ENCODE measurements around the gene WHAMM. TPM values are rescaled to one million over a fixed set of nuclear protein-coding genes. Genes with fewer than 3 reads are reported as not detected.

WHAMM gene
- total RNA-seq, 1 donor from 2014 or later, result 8.1 TPM

DNA sequence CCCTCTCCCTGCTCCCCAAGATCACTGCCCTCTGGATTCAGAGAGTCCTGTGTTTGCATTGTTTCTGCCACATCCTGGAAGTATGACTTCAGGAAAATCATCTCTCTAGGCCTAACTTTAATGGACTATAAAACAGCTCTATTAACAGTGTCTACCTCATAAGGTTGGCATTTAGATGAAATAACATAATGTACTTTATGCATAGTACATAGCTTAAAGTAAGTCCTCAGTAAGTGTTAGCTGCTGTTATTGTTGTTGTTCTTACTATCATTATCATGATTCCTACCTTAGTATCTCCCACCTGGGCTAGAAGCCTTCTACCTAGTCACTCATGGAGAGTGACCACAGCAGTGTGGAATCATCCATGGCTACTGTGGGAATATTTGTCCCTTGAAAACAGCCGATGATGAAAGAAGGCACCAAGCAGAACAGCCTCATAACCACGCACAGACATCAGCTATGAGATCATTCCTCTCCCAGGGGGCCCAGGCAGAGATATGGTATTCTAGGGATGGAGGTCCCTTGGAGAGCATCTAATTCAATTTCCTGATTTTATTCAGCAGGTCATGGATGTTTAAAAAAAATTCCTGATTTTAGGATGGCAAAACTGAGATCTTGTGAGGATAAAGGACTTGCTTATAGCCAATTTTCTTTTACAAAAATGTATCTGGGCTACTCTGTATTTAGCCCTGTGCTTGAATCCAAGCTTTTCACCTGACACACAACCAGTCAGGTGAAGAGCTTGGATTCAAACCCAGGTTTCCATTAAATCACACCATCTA, 5.4 kb upstream of the WHAMM start:
- TF ChIP-seq CTCF (IDR thresholded peaks at IDR 0.05; ENCODE audit: unreplicated experiment), result no peak
- H3K4me3 Mint-ChIP-seq (ENCODE audit: low read depth), result no peak overlapping the region
- H3K27ac Mint-ChIP-seq, result no peak overlapping the region
- H3K9me3 Mint-ChIP-seq (ENCODE audit: low read depth), result no peaks in the 10 kb centered on the region
- peaks cover under 1% of the 10 kb centered on the region for H3K4me1 Mint-ChIP-seq (ENCODE audit: low read depth)
- no peaks in the 10 kb centered on the region for H3K36me3 Mint-ChIP-seq (ENCODE audit: insufficient read depth)
- H3K27me3 Mint-ChIP-seq, result peaks cover 42% of the 10 kb centered on the region
- DNase-seq (ENCODE audit: low spot score, unreplicated experiment), result no peak

- no peak for DNase-seq (ENCODE audit: low spot score, unreplicated experiment)
- TF ChIP-seq CTCF (IDR thresholded peaks at IDR 0.05; ENCODE audit: unreplicated experiment), result no peak
- Mint-ChIP-seq H3K27me3 (peaks cover 36% of the 10 kb centered on the region), H3K4me1 (ENCODE audit: low read depth) (peaks cover 4% of the 10 kb centered on the region), H3K9me3 (ENCODE audit: low read depth) (no peaks in the 10 kb centered on the region), H3K4me3 (ENCODE audit: low read depth) (no peak overlapping the region), H3K27ac (no peak overlapping the region), H3K36me3 (ENCODE audit: insufficient read depth) (no peaks in the 10 kb centered on the region)
Observed at GRCh38 chr15:82804575-82804949, 4.9 kb upstream of the WHAMM start.

- Mint-ChIP-seq H3K36me3 (ENCODE audit: insufficient read depth) (no peaks in the 10 kb centered on the region), H3K4me3 (ENCODE audit: low read depth) (no peak within 1 kb of the TSS), H3K27ac (no peak within 1 kb of the TSS), H3K4me1 (ENCODE audit: low read depth) (peaks cover 8% of the 10 kb centered on the region), H3K9me3 (ENCODE audit: low read depth) (no peaks in the 10 kb centered on the region), H3K27me3 (peaks cover 27% of the 10 kb centered on the region)
- TF ChIP-seq CTCF (IDR thresholded peaks at IDR 0.05; ENCODE audit: unreplicated experiment), result no peak
- no peak for DNase-seq (ENCODE audit: low spot score, unreplicated experiment)
Observed at GRCh38 chr15:82805994-82806406, 3.4 kb upstream of the WHAMM start, which contains the start of gene FSD2. Gene FSD2, minus strand, starts transcription at chr15:82806069. Its CDS starts 18,679 bp downstream, at chr15:82787390.

DNA sequence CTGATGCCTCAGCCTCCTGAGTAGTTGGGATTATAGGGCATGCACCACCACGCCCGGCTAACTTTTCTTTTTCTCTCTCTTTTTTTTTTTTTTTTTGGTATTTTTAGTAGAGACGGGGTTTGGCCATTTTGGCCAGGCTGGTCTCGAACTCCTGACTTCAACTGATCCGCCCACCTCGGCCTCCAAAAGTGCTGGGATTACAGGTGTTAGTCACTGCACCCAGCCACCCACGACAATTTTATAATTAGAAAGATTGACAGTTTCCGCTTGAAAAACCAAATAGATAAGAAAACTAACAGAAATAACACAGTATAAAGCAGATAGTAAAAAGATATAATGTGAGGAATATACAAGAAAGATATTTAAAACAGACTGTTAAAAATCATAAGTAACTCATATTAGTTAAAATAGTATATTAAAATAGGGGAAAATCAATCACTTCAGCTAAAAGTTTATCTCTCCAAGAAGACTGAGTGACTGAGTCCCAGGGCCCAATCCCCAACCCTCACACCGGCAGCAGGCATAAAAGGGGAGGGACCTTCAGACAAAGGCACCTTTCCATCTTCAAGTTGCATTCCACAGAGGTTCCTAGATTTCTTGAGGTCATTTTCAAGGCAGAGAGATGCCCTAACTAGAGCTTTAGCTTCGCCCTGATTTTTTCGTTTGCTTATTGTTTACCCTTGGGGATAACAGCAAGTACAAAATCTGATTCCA, 1.4 kb upstream of the WHAMM start:
- no peak overlapping the region for H3K27ac Mint-ChIP-seq
- no peaks in the 10 kb centered on the region for H3K9me3 Mint-ChIP-seq (ENCODE audit: low read depth)
- H3K4me3 Mint-ChIP-seq (ENCODE audit: low read depth), result no peak overlapping the region
- H3K4me1 Mint-ChIP-seq (ENCODE audit: low read depth), result peaks cover 14% of the 10 kb centered on the region
- H3K36me3 Mint-ChIP-seq (ENCODE audit: insufficient read depth), result no peaks in the 10 kb centered on the region
- H3K27me3 Mint-ChIP-seq, result peaks cover 10% of the 10 kb centered on the region
- DNase-seq (ENCODE audit: low spot score, unreplicated experiment), result no peak
- no peak for TF ChIP-seq CTCF (IDR thresholded peaks at IDR 0.05; ENCODE audit: unreplicated experiment)

- Mint-ChIP-seq H3K4me3 (ENCODE audit: low read depth) (no peak overlapping the region), H3K36me3 (ENCODE audit: insufficient read depth) (no peaks in the 10 kb centered on the region), H3K4me1 (ENCODE audit: low read depth) (peaks cover 14% of the 10 kb centered on the region), H3K9me3 (ENCODE audit: low read depth) (no peaks in the 10 kb centered on the region), H3K27me3 (peaks cover 4% of the 10 kb centered on the region), H3K27ac (peak overlapping the region; percentile 93)
- no peak for DNase-seq (ENCODE audit: low spot score, unreplicated experiment)
- TF ChIP-seq CTCF (IDR thresholded peaks at IDR 0.05; ENCODE audit: unreplicated experiment), result no peak
Observed at GRCh38 chr15:82808634-82809041, 790 bp upstream of the WHAMM start.

Data from progenitor cell of endocrine pancreas (in vitro differentiated cells).